Liver (tissue), 3 donors: ENCODE measurements around the gene ZFYVE9.

Experiments used
- CTCF ChIP-seq: fragments of 150-350 bp; IDR thresholded peaks from 2 replicates; pipeline ENCODE4 v1.5.1; 2017; ENCODE audit warnings: improper control_type of control experiment, low read depth, low read length; ENCODE audit not compliant: missing input control
- RAD21 ChIP-seq, 2 donors: IDR thresholded peaks; 2 replicates each; pipeline ENCODE4 v1.6.1; 2016; ENCODE audit warnings: antibody characterized with exemption in 2 of 2, mild to moderate bottlenecking in 2 of 2
- TAF1 ChIP-seq: conservative IDR thresholded peaks from 2 replicates; pipeline ENCODE4 v1.6.1; 2016; ENCODE audit warnings: antibody characterized with exemption, mild to moderate bottlenecking
- YY1 ChIP-seq: IDR thresholded peaks from 2 replicates; pipeline ENCODE4 v1.6.1; 2016; ENCODE audit warnings: antibody characterized with exemption, mild to moderate bottlenecking
- ZBTB33 ChIP-seq: IDR thresholded peaks from 2 replicates; pipeline ENCODE4 v1.6.1; 2016; ENCODE audit warnings: antibody characterized with exemption
- donor health status: healthy.
- donor health status: healthy.

- TF ChIP-seq YY1 (no peak), ZBTB33 (no peak), CTCF (no peak), RAD21 (IDR thresholded peaks at IDR 0.05) (peak in 1 of 2 donors; percentile 6), TAF1 (no peak)
These were observed 43.6 kb upstream of the ZFYVE9 start for GRCh38 chr1:52098139-52098871.
